ENCODE measurements around the gene BEND6.

DNA sequence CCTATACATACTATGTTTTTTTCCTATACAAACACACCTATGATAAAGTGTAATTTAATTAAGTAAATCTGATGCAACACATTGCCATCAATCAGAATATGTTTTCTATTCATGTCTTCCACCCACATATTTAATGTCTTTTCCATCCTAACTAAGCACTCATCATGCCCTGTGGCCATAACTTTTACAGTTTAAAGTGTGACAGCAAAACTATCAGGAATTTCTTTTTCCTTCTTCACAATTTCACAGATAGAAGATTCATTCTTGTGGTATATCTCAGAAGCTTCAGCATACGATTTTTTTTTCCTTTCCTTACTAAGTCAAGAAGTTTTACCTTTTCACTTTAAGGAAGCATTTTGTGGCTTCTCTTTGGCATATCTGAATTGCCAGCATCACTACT is 7.0 kb upstream of the BEND6 start:
- TF ChIP-seq, protein P1, sequence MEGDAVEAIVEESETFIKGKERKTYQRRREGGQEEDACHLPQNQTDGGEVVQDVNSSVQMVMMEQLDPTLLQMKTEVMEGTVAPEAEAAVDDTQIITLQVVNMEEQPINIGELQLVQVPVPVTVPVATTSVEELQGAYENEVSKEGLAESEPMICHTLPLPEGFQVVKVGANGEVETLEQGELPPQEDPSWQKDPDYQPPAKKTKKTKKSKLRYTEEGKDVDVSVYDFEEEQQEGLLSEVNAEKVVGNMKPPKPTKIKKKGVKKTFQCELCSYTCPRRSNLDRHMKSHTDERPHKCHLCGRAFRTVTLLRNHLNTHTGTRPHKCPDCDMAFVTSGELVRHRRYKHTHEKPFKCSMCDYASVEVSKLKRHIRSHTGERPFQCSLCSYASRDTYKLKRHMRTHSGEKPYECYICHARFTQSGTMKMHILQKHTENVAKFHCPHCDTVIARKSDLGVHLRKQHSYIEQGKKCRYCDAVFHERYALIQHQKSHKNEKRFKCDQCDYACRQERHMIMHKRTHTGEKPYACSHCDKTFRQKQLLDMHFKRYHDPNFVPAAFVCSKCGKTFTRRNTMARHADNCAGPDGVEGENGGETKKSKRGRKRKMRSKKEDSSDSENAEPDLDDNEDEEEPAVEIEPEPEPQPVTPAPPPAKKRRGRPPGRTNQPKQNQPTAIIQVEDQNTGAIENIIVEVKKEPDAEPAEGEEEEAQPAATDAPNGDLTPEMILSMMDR (conservative IDR thresholded peaks at IDR 0.05; ENCODE audit: low read depth, low read length), result no peak
- TF ChIP-seq RCOR1 (IDR thresholded peaks at IDR 0.05; ENCODE audit: insufficient replicate concordance, low read length) (no peak), CHD1 (IDR thresholded peaks at IDR 0.05; ENCODE audit: low read depth, low read length) (no peak), POLR2A (IDR thresholded peaks at IDR 0.05; ENCODE audit: low read depth, low read length) (no peak), BHLHE40 (IDR thresholded peaks at IDR 0.05; ENCODE audit: low read depth, low read length) (no peak)
- TF ChIP-seq, protein P2, sequence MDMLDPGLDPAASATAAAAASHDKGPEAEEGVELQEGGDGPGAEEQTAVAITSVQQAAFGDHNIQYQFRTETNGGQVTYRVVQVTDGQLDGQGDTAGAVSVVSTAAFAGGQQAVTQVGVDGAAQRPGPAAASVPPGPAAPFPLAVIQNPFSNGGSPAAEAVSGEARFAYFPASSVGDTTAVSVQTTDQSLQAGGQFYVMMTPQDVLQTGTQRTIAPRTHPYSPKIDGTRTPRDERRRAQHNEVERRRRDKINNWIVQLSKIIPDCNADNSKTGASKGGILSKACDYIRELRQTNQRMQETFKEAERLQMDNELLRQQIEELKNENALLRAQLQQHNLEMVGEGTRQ (IDR thresholded peaks at IDR 0.05; ENCODE audit: low read depth, low read length), result no peak

Data from IMR-90 (cell line).